C4-2B (cell line): ENCODE results near the gene MOV10L1.

Experiments used
- CTCF ChIP-seq: fragments of 450-650 bp; conservative IDR thresholded peaks from 2 replicates; pipeline ENCODE4 v1.5.1; 2017; ENCODE audit warnings: mild to moderate bottlenecking
- ZFX ChIP-seq: fragments of 450-650 bp; IDR thresholded peaks from 2 replicates; pipeline ENCODE4 v1.6.1; 2017

- TF ChIP-seq CTCF: no peak
- no peak for TF ChIP-seq ZFX
Measured at GRCh38 chr22:50046481-50047245, 43.1 kb upstream of the MOV10L1 start.
